COR-L47 (cell line): ENCODE measurements around the gene HGF.

Source experiments
- DNase-seq: peaks from one replicate; lab custom pipeline; 2025; lab: John Stamatoyannopoulos, UW

Gene HGF

DNA sequence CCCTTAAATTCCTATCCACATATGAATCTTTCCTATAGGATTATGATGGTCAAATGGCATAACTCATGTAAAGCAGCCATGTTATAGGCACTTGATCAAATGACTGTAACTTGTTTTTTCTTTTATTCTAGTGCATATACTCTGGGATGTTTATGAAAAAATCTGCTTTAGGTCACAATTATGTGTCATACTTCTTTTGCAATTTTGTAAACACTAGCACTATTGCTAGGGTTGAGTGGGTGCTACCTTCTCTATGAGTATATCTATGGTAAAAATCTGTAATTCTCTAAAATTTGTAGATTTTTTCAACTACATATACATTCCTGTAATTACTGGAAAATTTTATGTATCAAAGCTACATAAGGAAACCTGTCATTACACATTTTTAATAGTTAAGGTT is 50.0 kb downstream of the HGF start:
- no peak for DNase-seq

DNA sequence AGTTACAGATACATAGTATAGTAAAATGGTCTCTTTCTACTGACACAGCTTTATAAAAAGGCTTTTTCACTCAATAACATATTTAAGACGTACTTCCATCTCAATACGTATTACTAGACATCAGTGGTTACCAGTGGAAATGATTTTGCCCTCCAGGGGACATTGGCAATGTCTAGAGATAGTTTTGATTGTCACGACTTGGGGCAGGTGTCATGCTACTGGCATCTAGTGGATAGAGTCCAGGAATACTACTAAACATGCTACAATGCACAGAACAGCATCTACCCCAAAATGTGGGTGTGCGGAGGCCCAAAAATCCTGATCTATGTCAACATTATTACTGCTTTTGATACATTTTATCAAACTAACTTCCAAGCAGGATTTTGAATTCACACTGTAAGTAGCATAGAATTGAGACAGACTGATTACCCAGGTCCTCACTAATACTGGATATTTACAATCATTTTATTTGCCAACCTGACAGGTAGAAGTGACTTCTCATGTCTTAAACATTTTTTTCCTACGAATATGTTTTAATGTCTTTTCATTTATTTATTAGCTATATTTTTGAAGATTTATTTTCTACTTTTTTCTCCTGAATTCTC is 53.8 kb downstream of the HGF start:
- peak; percentile 42 for DNase-seq

DNA sequence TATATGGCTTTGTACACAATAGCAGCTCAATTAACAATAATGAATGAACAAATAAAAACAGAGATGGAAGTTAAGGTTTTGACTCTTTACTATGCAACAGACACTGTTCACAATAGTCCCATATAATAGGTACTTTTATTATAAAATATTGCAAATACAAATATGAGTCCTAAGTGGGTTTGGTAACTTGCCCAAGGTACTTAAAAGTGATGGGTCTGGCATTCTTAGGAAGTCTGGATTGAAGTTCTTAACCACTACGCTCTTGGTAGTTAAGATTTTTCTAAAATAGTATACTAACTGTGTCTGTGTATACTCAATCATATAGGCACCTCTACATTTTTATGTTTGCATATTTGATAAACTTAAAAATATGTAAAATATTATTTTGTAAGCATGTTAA is 55.5 kb downstream of the HGF start:
- DNase-seq = no peak

DNA sequence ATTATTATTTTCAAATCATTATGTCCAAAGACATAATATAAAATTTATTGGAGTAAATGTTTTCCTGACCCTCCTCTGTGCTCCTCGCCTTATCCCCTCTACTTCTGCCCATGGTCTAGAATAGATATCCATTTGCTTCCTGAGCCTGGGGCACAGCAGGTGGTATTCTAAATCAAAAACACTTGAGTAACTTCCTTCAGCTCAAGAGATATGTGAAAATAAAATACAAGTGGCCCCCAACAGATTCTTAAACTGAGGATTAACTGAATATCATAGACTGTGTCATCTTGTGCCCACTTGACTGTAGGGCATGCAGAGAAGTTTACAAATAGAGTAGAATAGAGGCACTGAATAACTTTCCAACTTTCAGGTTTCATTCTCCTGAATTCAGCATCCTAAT is 59.1 kb downstream of the HGF start:
- DNase-seq = no peak

DNA sequence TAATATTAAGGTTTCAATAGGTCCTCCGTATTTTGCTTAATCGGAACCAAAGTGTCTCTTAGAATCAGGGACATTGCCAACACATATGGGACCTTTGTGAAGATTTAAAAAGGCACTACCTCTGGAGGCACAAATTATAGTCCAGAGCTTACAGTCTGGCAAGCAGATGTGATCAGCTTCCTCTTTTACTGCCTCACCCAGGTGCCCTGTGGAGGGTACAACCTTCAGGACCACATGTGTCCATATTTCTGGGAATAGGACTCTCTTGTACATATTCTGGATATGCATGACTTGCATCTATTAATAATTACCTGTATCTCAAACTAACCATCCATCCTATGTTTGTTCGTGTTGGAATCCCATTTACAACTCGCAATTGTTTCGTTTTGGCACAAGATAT is 60.0 kb downstream of the HGF start:
- DNase-seq = no peak

DNA sequence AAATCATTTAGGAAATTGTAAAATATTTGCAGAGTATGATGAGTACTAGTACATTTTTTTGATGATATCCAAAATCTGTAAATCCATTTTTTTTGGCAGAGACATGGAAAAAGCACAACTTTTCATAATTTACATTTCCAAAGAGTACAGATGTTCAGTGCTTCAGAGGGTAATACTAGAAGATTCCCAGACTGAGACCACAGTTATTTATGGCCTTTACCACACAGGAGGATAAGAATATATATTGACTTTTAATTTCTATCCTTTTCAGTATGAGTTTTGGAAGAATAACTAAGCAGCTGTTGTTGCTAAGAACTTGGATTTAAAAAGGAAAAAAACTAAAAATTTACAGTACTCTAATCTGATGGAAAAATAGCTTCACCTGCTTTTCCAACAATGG is 61.9 kb downstream of the HGF start:
- no peak for DNase-seq

DNA sequence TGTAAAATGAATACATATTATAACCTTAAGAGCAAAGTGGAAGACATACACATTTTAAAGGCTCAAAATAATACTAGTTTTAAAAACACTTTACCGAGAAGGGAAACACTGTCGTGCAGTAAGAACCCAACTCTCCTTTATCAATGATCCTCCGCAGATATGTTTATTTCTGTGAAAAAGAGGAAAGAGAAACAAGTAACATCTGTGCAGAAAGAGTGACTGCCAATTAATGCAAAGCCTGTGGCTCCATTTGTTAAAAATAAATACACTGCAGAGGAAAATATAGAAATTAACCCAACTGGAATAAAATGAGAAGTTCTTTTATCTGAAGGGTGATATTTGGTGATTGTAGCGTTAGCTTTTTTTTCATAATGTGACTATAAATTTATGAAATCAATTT is 62.7 kb downstream of the HGF start:
- DNase-seq = no peak

DNA sequence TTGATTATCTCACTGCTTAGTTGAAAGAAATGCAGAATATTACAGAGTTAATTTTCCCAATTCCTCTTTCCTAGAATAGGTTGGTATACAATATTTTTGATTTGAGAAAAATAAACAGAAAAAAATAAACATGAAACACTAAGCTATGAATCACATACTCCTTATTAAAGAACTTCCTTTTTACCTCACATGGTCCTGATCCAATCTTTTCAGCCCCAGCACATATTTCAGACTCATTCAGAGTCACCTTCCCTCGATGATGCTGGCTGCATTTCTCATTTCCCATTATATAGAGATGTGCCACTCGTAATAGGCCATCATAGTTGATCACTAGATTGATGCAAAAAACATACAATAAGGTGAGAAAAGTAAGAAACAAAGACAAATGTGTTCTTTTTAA is 64.6 kb downstream of the HGF start:
- no peak for DNase-seq

DNA sequence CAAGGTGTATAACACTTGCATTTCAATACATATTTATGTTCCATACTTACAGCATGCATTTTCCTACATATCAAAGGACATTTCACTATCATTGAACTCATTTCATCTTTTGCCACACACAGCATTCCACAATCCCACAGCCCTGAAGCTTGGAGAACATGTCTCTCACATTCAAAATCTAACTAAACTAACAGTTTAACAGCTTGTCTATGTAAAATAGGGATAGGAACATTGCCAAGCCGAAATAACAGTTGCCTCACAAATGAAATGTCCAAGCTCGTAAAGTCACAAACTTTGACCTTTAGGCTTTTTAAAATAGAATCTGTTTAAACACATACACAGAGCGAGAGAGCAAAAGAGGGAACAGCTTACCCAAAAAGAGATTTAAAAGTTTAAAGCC is 65.3 kb downstream of the HGF start:
- DNase-seq = no peak

DNA sequence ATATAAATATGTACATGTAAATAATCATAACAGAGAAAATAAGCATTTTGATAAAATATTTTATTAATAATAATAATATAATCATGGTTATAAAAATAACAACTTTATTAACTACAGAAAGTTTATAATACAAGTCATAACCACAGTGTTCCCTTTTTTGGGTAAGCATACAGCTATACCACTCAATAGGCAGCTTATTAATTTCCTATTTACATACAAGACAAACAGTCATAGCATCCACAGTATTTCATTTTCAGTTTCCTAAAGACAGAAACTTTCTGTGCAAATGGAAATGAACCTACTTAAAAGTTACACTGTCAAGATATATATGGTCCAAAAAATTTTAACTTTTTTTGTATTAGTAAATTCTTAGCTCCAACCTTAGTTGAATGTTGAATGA is 70.9 kb downstream of the HGF start:
- no peak for DNase-seq

DNA sequence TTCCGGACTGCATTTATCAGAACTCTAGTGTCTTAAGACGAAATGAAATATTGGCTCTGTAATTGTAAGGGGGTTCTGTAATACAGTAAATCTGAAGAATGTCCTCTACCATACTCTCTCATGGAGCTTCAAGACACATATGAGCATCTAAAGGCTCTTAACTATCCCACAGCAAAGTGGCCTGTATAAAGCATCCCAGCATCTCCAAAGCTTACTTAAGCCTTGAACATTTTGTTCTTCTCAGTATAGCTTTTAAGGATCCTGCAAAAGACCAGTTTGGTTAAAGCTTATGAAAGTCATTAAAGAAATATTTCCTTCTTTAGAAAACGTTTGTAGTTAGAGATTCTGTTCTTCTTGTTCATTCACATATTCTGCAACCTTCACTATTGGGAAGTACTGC is 75.1 kb downstream of the HGF start:
- DNase-seq = no peak

DNA sequence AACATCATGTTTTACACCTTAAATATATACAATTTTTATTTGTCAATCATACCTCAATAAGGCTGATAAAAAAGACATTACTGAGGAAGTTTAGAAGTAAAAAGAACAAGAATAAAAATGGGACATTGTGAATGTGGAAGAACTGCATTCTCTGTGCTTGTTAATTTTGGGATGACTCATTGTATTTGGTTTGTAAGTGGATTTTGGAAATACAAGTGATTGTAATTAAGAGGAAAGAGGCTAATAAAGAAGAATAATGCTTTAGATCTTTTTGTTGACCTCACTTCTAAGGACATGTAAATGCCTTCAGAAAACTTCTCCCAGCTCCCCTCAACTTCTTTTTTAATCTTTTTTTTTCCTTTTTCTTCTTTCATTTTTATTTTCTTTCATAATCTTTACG is 76.0 kb downstream of the HGF start:
- no peak for DNase-seq

DNA sequence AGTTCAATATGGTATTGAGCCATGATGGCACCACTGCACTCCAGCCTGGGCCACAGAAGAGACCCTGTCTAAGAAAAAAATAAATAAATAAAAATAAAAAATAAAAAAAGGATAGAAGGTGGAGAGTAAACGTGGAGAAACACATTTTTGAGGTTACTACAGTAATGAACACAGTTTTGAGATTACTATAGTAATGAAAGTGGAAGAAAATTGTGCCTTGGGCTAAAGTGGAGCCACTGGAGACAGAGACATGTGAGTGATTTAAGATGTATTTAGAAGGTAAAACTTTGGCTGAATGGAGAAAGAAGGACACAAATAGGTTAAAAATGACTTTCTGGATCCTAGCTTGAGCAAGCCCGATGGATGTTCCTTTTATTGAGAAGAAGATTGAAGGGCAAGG is 76.8 kb downstream of the HGF start:
- no peak for DNase-seq

DNA sequence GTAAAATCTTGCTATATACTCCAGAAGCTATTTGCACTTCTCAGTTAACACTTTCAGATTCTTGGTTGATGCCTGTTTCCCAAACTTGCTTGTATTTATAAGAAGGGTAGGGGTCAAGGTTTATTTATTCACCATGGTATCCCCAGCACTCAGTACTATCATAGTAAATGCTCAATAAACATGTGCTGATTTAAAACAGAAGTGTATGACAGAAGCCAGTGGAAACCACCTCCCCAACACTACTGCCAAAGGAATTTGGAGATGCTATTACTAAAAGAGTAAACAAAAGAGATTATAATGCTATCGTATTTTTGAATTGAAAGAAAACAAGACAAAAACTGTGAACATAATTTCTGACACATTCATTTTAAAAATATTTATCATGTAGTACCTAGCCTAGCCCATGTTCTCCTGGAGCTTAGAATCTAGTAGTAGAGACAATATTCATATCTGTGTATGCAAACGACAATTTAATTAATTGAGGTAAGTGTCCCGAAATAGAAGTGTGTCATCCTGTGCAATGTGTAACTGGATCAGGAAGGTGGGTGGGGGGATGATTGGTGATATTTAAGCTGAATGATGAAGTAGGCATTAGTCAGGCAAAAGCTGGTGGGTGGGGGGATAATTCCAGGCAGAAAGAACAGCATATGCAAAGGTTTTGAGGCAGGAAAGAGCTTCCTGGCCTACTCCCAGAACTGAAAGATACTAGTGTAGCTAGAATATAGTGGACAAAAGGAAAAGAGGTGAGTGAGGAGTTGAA is 77.5 kb downstream of the HGF start:
- DNase-seq = no peak

DNA sequence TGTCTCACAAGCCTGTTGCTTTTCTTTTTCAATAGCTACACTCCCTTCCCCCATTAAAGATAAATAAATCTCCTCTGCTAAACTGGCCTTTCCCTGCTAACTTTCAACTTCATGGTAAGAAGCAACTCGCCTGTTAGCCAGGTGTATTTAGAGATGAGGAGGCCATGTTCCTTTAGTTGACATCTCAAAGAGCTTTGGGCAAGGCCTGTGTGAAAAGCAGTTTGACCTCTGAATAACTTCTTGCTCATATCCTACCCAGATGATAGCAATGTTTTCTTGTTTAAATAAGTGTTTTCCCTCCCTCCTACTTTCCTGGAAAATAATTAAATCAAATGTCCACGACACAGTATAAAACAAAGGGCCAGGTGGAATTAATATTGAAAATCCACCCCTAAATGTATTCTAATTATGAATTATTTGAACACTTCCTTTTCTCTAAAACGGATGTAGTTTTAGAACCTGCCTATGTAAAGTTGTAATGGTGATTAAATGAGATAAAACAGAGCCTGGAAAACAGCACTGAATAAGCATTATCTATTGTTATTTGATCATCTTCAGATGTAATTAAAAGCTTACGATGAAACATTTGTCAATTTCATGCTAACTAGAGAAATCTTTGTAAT is 78.5 kb downstream of the HGF start:
- no peak for DNase-seq

DNA sequence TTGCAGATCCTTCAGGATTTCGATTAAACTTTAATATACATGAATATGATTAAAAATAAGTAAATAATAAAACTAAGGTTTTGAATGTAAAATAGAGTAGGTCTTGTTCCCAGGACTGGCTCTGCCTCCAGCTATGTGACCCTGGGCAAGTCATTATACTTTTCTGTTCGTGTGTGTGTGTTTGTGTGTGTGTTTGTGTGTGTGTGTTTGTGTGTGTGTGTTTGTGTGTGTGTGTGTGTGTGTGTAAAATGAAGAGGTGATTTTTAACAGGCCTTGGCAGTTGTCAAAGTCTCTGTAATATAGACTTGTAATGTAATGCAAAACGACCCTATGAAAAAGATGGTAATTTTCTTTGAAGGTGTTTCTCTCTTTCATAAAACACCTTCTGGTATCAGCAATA is 79.2 kb downstream of the HGF start:
- no peak for DNase-seq

DNA sequence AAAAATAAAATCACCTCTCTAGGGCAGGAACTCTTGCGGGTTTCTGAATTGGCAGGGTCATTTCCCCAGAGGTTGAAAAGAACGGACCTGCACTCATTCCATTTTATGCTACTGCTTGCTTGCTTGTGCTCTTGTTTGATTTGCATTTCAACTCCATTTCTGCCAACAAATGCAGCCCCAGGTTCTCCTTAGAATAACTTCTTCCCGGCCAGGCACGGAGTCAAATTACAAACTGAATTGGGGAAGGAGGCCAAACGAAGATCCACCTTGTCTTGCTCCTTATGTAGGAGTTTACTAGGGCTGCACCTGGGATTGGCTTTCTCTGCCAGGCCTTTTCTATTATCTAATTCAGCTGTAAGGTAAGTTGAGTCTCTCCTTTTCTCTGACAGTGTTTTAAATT is 79.6 kb downstream of the HGF start:
- no peak for DNase-seq

DNA sequence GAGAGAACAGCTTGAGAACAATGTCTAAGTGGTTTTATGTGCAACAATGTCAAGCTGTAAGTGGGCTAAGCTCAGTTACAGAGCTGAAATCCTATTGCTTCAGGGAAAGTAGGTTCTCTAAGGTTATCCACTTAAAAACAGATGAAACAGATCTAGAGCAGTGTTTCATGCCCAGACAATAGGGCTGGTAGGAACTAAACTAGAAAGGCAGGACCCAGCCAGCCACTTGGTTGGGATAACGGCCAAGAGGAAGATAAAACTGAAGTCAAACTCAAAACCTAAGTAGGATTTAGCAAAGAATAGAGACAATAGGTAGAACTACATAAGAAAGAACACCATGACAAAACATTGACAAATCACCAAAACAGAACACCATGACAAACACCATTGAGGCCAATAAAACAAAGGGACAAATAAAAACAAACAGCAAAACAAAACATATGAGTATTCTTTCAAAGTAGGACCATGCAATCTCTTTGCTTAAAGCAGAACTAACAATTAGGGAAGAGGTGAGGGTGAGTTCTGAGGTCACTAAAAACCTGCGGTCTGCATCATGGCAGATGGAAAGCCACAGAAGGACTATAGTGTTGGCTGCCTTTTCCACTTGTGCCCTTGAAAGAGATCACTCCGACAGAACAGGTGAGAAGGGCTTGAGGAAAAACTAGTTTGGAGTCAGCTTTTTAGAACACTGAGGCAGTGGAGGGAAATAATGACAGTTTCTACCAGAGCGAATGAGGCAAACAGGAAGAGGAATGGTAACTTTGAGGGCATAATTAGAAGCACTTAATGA is 81.0 kb downstream of the HGF start:
- DNase-seq = no peak

DNA sequence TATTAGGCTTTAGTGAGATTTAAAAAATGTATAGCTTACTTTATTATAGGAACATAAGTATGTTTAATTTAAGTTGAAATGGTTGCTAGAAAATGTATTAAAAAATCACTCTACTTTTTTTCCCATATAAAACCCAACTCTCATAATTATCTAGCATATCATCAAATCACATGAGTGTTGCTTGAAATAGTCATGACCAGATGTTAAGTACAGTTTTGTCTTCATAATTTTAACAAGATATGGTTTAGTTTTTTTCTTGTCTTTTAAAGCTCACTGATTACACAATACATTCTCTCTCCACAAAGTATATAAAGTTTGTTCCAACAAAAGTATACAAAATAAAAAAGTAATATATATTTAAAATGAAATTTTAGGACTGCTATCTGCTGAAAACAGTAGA is 82.8 kb downstream of the HGF start:
- DNase-seq = no peak

DNA sequence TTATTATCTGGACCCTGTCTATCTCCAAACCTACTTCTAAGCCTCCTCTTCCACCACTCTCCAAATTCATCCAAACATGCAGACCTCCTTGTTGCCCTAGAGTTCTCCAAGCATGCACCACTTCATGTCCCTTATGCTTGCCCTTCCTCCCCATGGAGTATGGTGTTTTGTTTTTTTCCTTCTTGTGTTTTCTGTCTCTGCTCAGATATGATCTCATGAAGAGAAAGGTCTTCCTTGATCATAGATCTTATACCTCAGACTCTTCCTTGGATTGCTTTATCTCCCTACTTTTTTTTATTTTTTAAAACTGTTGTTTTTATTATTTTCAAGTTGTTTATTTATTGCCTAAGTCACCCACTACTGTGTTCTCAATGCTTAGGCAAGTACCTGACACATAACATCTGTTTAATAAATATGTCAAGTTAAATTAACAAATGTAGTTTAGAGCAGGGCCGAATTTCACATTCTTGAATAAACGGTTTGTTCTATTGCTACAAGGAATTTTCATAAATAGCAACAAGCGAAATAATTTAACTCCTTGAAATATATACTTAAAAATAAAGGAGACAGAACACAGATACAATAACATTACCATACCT is 84.5 kb downstream of the HGF start:
- no peak for DNase-seq

DNA sequence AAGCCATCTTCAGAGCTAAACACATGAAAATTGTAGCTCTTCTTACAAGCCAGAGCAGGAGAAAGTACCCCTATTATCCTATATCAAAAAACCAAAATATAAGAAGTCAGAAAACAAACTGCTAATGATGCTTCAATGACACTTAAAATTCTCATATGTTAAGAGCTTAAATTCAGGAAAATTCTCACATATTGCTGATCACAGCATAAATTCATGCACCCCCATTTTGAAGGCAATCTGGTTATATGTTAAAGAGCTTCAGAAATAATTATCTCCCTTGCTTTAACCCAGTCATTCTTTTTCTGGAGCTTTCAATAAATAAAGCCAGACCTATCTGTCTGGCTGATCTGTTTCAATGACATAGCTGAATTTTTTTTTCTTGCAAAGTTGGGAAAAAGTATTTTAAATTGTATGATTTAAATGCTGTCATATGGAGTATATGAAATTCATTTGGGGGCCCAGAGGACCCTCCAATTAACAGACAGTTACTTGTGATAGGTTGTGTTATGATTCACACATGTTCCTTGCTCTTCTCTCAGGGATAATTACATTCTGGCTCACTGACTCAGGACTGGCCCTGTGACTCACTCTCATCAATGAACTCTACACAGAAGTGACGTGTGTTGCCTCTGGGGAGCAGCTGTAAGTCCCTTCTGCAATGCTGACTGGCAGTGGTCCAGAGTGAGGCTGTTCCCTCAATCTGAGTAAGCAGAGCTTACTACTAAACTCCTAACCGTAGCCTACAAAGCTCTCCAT is 85.2 kb downstream of the HGF start:
- DNase-seq = peak; percentile 78

DNA sequence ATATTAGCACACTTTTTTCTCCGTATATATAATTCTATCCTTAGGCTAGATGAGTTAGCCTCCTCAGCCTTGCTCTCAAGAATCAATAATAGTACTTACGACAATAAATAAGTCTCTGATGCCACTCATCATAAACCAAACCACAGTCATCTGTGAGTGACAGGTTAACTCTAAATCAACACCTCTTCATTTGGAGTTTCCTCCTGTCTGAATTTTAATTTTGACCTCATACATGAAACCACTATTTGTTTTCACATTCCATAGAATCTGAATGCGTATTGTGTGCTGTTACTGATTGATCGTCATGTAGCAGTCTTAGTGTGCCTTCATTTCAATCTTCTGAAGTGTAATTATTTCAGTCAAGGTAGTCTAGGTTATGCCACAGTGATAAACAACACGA is 85.8 kb downstream of the HGF start:
- no peak for DNase-seq
